DND-41 (cell line): Measurements from ENCODE around the gene TSPAN11.

Source experiments
- ATAC-seq: fragments of 200-7000 bp; cut with Tn5 transposase; 3 replicates; pipeline ENCODE4 v1.9.1; 2021; ENCODE audit warnings: low read depth; ENCODE audit not compliant: insufficient read depth
- DNase-seq: peaks from one replicate; pipeline ENCODE4 v3.0.0-alpha.2; 2020
- H2AFZ ChIP-seq: 2 replicates; pipeline ENCODE4 v1.6.0; 2012; ENCODE audit warnings: low read depth, low read length
- H3K27ac ChIP-seq: 2 replicates; pipeline ENCODE4 v1.5.1; 2012; ENCODE audit warnings: low read length, inconsistent platforms
- H3K27me3 ChIP-seq: fragments of 200-600 bp; sonication (generic); 2 replicates; pipeline ENCODE4 v1.6.0; 2012; ENCODE audit warnings: low read length, mild to moderate bottlenecking, inconsistent platforms; ENCODE audit not compliant: insufficient read depth, poor library complexity
- H3K36me3 ChIP-seq: 2 replicates; pipeline ENCODE4 v1.5.1; 2012; ENCODE audit warnings: low read length, inconsistent platforms; ENCODE audit not compliant: insufficient read depth
- H3K4me1 ChIP-seq: 2 replicates; pipeline ENCODE4 v1.5.1; 2012; ENCODE audit warnings: mild to moderate bottlenecking, low read length; ENCODE audit not compliant: insufficient read depth
- H3K4me2 ChIP-seq: 2 replicates; pipeline ENCODE4 v1.6.0; 2012; ENCODE audit warnings: mild to moderate bottlenecking, moderate library complexity, low read length, inconsistent platforms; ENCODE audit not compliant: insufficient read depth
- H3K4me3 ChIP-seq, 2 experiments: fragments of 200-600 bp in 1 of 2; shearing (Covaris generic) in 1 of 2; 2 replicates each; pipeline ENCODE4 v1.5.1; 2012 to 2016; ENCODE audit warnings: inconsistent platforms in 2 of 2, low read length in 2 of 2, mild to moderate bottlenecking in 2 of 2, low read depth in 1 of 2, moderate library complexity in 1 of 2
- H3K79me2 ChIP-seq: 2 replicates; pipeline ENCODE4 v1.6.0; 2012; ENCODE audit warnings: low read length, inconsistent platforms; ENCODE audit not compliant: insufficient read depth
- H3K9ac ChIP-seq: 2 replicates; pipeline ENCODE4 v1.6.0; 2012; ENCODE audit warnings: low read depth, mild to moderate bottlenecking, inconsistent platforms, low read length, moderate library complexity
- H3K9me3 ChIP-seq: 2 replicates; pipeline ENCODE4 v1.5.1; 2012; ENCODE audit warnings: low read length, moderate library complexity, mild to moderate bottlenecking, inconsistent platforms; ENCODE audit not compliant: insufficient read depth, severe bottlenecking
- H4K20me1 ChIP-seq: 2 replicates; pipeline ENCODE4 v1.6.0; 2012; ENCODE audit warnings: low read length; ENCODE audit not compliant: insufficient read depth
- EZH2 ChIP-seq: IDR thresholded peaks from 3 replicates; pipeline ENCODE4 v1.6.1; 2012; ENCODE audit warnings: borderline replicate concordance, low read depth, mild to moderate bottlenecking, moderate library complexity, low read length, inconsistent platforms; ENCODE audit not compliant: severe bottlenecking
- TF ChIP-seq, protein P1 (sequence below): IDR thresholded peaks from 2 replicates; pipeline ENCODE4 v1.5.1; 2012; ENCODE audit warnings: borderline replicate concordance, low read length, moderate library complexity, mild to moderate bottlenecking; ENCODE audit not compliant: poor library complexity, severe bottlenecking; ENCODE audit errors: extremely low read depth

TSPAN11 gene

DNA sequence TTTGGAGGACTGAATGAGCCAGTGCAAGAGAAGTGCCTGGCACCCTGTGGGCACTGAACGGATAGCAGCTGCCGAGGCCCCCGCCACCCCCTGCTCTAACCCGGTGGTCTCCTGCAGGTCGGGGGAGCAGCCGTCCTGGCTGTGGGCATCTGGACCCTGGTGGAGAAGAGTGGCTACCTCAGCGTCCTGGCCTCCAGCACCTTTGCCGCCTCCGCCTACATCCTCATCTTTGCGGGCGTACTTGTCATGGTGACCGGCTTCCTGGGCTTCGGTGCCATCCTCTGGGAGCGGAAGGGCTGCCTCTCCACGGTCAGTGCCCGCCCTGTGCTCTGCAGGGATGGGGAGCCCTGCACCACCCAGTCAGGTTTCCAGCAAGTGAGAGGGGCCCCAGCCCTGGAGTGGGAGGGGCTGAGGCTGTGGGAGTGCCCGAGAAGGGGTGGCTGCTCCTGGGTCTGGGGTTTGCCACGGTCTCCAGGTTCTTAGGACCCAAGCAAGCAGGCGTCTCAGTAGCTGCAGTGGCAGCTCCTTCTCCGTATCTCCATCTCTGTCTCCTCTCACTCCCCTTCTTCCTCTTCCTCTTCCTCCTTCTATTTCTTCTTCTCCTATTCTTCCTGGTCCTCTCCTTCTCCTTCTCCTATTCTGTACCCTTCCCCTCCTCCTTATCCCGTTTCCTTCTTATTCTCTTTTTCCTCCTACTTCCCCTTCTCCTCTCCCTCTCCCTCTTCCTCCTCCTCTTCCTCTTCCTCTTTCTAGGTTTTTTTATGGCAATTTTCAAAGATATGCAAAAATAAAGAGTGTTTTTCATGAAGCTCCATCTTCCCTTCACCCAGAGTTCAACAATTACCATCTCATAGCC is 37.4 kb downstream of the TSPAN11 start:
- Histone ChIP-seq H4K20me1 (no peaks in the 10 kb centered on the region), H3K4me3 (no peak overlapping the region), H2AFZ (no peak overlapping the region), H3K4me1 (no peaks in the 10 kb centered on the region), H3K79me2 (no peaks in the 10 kb centered on the region), H3K27me3 (no peaks in the 10 kb centered on the region), H3K36me3 (no peaks in the 10 kb centered on the region), H3K9ac (no peak overlapping the region), H3K9me3 (no peaks in the 10 kb centered on the region), H3K4me2 (no peak overlapping the region), H3K27ac (no peak overlapping the region)
- TF ChIP-seq EZH2: no peak
- TF ChIP-seq, protein P1, sequence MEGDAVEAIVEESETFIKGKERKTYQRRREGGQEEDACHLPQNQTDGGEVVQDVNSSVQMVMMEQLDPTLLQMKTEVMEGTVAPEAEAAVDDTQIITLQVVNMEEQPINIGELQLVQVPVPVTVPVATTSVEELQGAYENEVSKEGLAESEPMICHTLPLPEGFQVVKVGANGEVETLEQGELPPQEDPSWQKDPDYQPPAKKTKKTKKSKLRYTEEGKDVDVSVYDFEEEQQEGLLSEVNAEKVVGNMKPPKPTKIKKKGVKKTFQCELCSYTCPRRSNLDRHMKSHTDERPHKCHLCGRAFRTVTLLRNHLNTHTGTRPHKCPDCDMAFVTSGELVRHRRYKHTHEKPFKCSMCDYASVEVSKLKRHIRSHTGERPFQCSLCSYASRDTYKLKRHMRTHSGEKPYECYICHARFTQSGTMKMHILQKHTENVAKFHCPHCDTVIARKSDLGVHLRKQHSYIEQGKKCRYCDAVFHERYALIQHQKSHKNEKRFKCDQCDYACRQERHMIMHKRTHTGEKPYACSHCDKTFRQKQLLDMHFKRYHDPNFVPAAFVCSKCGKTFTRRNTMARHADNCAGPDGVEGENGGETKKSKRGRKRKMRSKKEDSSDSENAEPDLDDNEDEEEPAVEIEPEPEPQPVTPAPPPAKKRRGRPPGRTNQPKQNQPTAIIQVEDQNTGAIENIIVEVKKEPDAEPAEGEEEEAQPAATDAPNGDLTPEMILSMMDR: no peak
- no peak for DNase-seq
- no peak for ATAC-seq

DNA sequence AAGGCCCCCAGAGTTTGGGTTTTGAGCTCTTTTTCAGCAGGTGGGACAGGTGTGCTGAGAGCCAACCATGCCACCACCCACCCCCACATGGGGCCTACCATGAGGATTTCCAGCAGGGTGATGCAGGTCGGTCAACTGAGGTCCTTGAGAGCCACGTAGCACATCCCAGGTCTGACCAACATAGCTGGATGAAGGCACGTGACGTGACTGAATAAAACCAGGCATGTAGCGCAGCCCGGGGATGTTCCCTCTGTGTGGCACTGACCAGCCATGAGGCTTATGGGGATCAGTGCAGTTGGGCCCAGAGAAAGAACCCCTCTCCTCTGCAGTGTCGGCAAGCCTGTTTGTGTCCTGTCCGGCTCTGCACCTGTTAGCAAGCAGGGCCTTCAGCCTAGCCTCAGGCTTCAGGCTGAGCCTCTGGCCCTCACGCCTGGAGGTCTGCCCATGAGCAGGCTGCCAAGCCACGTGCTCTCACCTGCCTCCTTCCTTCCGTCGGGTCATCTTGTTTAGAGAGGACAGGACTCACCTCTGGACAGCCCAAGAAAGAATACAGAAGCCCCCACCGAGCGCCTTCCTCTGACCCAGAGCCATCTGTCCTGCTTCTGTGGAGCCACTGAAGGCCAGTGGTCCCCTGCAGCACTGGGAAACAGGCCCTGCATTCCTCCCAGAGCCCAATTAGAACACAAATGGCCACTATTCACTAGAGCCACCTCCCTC is 38.5 kb downstream of the TSPAN11 start:
- no peak for ATAC-seq
- H3K4me3 ChIP-seq: no peak overlapping the region
- H3K27me3 ChIP-seq: no peaks in the 10 kb centered on the region
- H3K4me1 ChIP-seq: no peaks in the 10 kb centered on the region
- no peak overlapping the region for H3K9ac ChIP-seq
- H4K20me1 ChIP-seq: no peaks in the 10 kb centered on the region
- H3K36me3 ChIP-seq: no peaks in the 10 kb centered on the region
- H3K4me2 ChIP-seq: no peak overlapping the region
- no peak overlapping the region for H3K27ac ChIP-seq
- TF ChIP-seq EZH2: no peak
- TF ChIP-seq, protein P1: no peak
- no peaks in the 10 kb centered on the region for H3K9me3 ChIP-seq
- no peak overlapping the region for H2AFZ ChIP-seq
- no peak for DNase-seq
- H3K79me2 ChIP-seq: no peaks in the 10 kb centered on the region

DNA sequence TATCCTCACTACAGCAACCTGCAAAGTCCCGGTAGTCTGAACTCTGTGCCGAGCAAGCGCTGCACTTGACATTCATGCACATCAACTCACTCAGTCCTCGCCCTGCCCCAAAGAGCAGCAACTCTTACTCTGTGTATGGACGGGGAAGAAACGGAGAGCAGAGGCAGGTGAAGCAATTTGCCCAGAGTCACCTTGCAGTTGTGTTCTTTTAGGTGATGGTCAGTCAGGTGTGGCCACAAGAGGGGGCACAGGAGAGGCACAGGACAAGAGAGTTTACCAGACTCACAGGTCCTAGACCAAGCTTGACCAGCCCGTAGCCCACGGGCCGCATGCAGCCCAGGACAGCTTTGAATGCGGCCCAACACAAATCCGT is 39.1 kb downstream of the TSPAN11 start:
- Histone ChIP-seq H3K27me3 (no peaks in the 10 kb centered on the region), H3K27ac (no peak overlapping the region), H3K36me3 (no peaks in the 10 kb centered on the region), H3K4me2 (no peak overlapping the region), H4K20me1 (no peaks in the 10 kb centered on the region), H3K79me2 (no peaks in the 10 kb centered on the region), H3K4me3 (no peak overlapping the region), H3K4me1 (no peaks in the 10 kb centered on the region), H3K9me3 (no peaks in the 10 kb centered on the region), H3K9ac (no peak overlapping the region), H2AFZ (no peak overlapping the region)
- no peak for TF ChIP-seq EZH2
- TF ChIP-seq, protein P1: no peak
- ATAC-seq: no peak
- no peak for DNase-seq
